AG04450 (cell line): ENCODE data around the gene RBM22. TPM values are rescaled to one million over a fixed set of nuclear protein-coding genes. Genes with fewer than 3 reads are reported as not detected.
A peak's percentile ranks its signal among the peaks of the same experiment; 100 is the strongest.
"Not testable (repeated sequence)": the region's sequence is repeated elsewhere in the genome, so short reads cannot be mapped to it uniquely, and the experiment has no call there.

Experiments used
- CTCF ChIA-PET: fragments of 300-600, 350-600 bp; formaldehyde crosslinking; extraction: SDS; loops from one replicate; lab custom pipeline; 2022; ENCODE audit warnings: antibody characterized with exemption, inconsistent platforms; lab: Charles Lee
- POLR2A ChIA-PET: fragments of 350-600 bp; formaldehyde crosslinking; extraction: SDS; loops from one replicate; lab custom pipeline; 2021; ENCODE audit warnings: antibody characterized with exemption, inconsistent platforms; lab: Yijun Ruan, JAX
- DNase-seq: peaks from one replicate; pipeline ENCODE4 v3.0.0-alpha.2; 2011; ENCODE audit warnings: low read depth, low spot score
- H3K27ac ChIP-seq: one replicate; pipeline ENCODE4 v1.5.1; 2012; ENCODE audit warnings: low read depth, low read length, control low read depth
- H3K27me3 ChIP-seq: one replicate; pipeline ENCODE4 v1.6.0; 2012; ENCODE audit warnings: low read length; ENCODE audit not compliant: control insufficient read depth, insufficient read depth
- H3K4me3 ChIP-seq: 2 replicates; pipeline ENCODE4 v1.5.1; 2011; ENCODE audit warnings: mild to moderate bottlenecking, low read depth, low read length, control low read depth
- H3K9me3 ChIP-seq: 2 replicates; pipeline ENCODE4 v1.5.1; 2012; ENCODE audit warnings: low read length; ENCODE audit not compliant: control insufficient read depth, insufficient read depth
- CTCF ChIP-seq: IDR thresholded peaks from 2 replicates; pipeline ENCODE4 v1.5.1; 2011; ENCODE audit warnings: low read depth, low read length, control low read depth, inconsistent platforms
- polyA minus RNA-seq: library from RNA; depleted of rRNA, polyadenylated mRNA; stranded (reverse); fragments of >200 nt; gene quantifications from 2 replicates; pipeline ENCODE4 v1.2.3, GENCODE V29; 2011; rRNA and poly(A)+ RNA removed
- polyA plus RNA-seq: library from polyadenylated mRNA; depleted of rRNA; stranded (reverse); fragments of >200 nt; gene quantifications from 2 replicates; pipeline ENCODE4 v1.2.3, GENCODE V29; 2011; rRNA removed

Gene RBM22
- polyA plus RNA-seq (42.4 and 49.5 TPM in 2 replicates), polyA minus RNA-seq (29.3 and 36.5 TPM in 2 replicates)

- Histone ChIP-seq H3K4me3 (peak within 1 kb of the TSS; percentile 95), H3K27ac (peak within 1 kb of the TSS; percentile 91), H3K27me3 (no peaks in the 10 kb centered on the region), H3K9me3 (no peaks in the 10 kb centered on the region)
- peak; percentile 58 for DNase-seq
- CTCF ChIA-PET: interaction anchor here (1.0 to 3.6 kb wide), 17 partner anchors 8 to 464 kb away, joined by 3 to 40 read pairs (median 4); partner anchors contain the start of genes IRGM, SMIM3 and SYNPO
- POLR2A ChIA-PET: interaction anchor here (0.6 to 1.9 kb wide), 9 partner anchors 8 to 251 kb away, joined by 3 to 7 read pairs (median 4); partner anchors contain the start of genes DCTN4 and SYNPO
- TF ChIP-seq CTCF: peak; percentile 63
Observed at GRCh38 chr5:150700594-150701377, at the start of gene RBM22. Gene RBM22, minus strand, starts transcription at chr5:150701062. Its CDS starts 77 bp downstream, at chr5:150700985.

- POLR2A ChIA-PET: no interaction called here
- H3K4me3 ChIP-seq: no peak overlapping the region
- H3K27ac ChIP-seq: no peak overlapping the region
- DNase-seq: no peak
- no peaks in the 10 kb centered on the region for H3K27me3 ChIP-seq
- CTCF ChIA-PET: interaction anchor here (0.7 to 1.2 kb wide), 3 partner anchors 9 to 191 kb away, joined by 3 to 6 read pairs (median 4); no protein-coding TSS in a partner anchor
- H3K9me3 ChIP-seq: no peaks in the 10 kb centered on the region
- TF ChIP-seq CTCF: no peak
Observed at GRCh38 chr5:150750469-150750868, 49.6 kb upstream of the RBM22 start.

- DNase-seq, CTCF ChIA-PET, H3K9me3 ChIP-seq, H3K27ac ChIP-seq, H3K27me3 ChIP-seq, POLR2A ChIA-PET, H3K4me3 ChIP-seq: not testable (repeated sequence)
Observed at GRCh38 chr5:150743142-150743488, 42.3 kb upstream of the RBM22 start.

GRCh38 chr5:150742455-150743141 lies 41.7 kb upstream of the RBM22 start:
- H3K27me3 ChIP-seq, DNase-seq, H3K9me3 ChIP-seq, POLR2A ChIA-PET, H3K27ac ChIP-seq, H3K4me3 ChIP-seq: not testable (repeated sequence)
- CTCF ChIA-PET: interaction anchor here (0.8 kb wide), 1 partner anchor 59 kb away, joined by 4 read pairs; no protein-coding TSS in a partner anchor

- POLR2A ChIA-PET: no interaction called here
- CTCF ChIA-PET: interaction anchor here (1.1 kb wide), 1 partner anchor 9 kb away, joined by 3 read pairs; no protein-coding TSS in a partner anchor
- Histone ChIP-seq H3K9me3 (no peaks in the 10 kb centered on the region), H3K27ac (no peak overlapping the region), H3K4me3 (no peak overlapping the region), H3K27me3 (no peaks in the 10 kb centered on the region)
- DNase-seq: no peak
- no peak for TF ChIP-seq CTCF
Observed at GRCh38 chr5:150740992-150741391, 40.1 kb upstream of the RBM22 start.
